GM08714 (cell line): Measurements from ENCODE around the gene LBR.

Experiments
- H3K4me3 ChIP-seq: fragments of 200-500 bp; sonication (Bioruptor generic); 2 replicates; pipeline ENCODE4 v1.5.1; 2014; ENCODE audit warnings: mild to moderate bottlenecking, low read length, inconsistent platforms
- ZNF274 ChIP-seq: IDR thresholded peaks from 2 replicates; pipeline ENCODE4 v1.6.1; 2012; ENCODE audit warnings: mild to moderate bottlenecking, low read depth, low read length

The LBR gene

GRCh38 chr1:225454733-225455132 lies 26.9 kb upstream of the LBR start:
- no peak for TF ChIP-seq ZNF274
- H3K4me3 ChIP-seq = no peak overlapping the region

GRCh38 chr1:225453797-225454648 lies 26.2 kb upstream of the LBR start:
- no peak for TF ChIP-seq ZNF274

GRCh38 chr1:225451840-225452515 lies 24.1 kb upstream of the LBR start:
- H3K4me3 ChIP-seq = no peak overlapping the region

More at GRCh38 chr1:225453797-225454648, 26.2 kb upstream of the LBR start:
- no peak overlapping the region for H3K4me3 ChIP-seq

GRCh38 chr1:225451340-225451739 lies 23.5 kb upstream of the LBR start:
- TF ChIP-seq ZNF274 = no peak
- H3K4me3 ChIP-seq = no peak overlapping the region

More at GRCh38 chr1:225451840-225452515, 24.1 kb upstream of the LBR start:
- TF ChIP-seq ZNF274 = no peak

GRCh38 chr1:225450491-225451191 lies 22.8 kb upstream of the LBR start:
- H3K4me3 ChIP-seq = no peak overlapping the region
- TF ChIP-seq ZNF274 = no peak

- H3K4me3 ChIP-seq = no peak overlapping the region
- TF ChIP-seq ZNF274 = no peak
These were observed 21.9 kb upstream of the LBR start for GRCh38 chr1:225449774-225450173.

- no peak overlapping the region for H3K4me3 ChIP-seq
- no peak for TF ChIP-seq ZNF274
These were observed 21.4 kb upstream of the LBR start for GRCh38 chr1:225449261-225449660.

GRCh38 chr1:225448146-225448805 lies 20.4 kb upstream of the LBR start:
- H3K4me3 ChIP-seq = no peak overlapping the region
- no peak for TF ChIP-seq ZNF274

- TF ChIP-seq ZNF274 = no peak
- no peak overlapping the region for H3K4me3 ChIP-seq
These were observed 19.8 kb upstream of the LBR start for GRCh38 chr1:225447650-225448089.

GRCh38 chr1:225446981-225447615 lies 19.3 kb upstream of the LBR start:
- H3K4me3 ChIP-seq = no peak overlapping the region
- no peak for TF ChIP-seq ZNF274

- H3K4me3 ChIP-seq = no peak overlapping the region
- no peak for TF ChIP-seq ZNF274
These were observed 18.7 kb upstream of the LBR start for GRCh38 chr1:225446595-225446960.

- no peak overlapping the region; the same call in 1 of the 2 replicates for H3K4me3 ChIP-seq
These were observed 18.1 kb upstream of the LBR start for GRCh38 chr1:225445639-225446594.

More at GRCh38 chr1:225445639-225446594, 18.1 kb upstream of the LBR start:
- TF ChIP-seq ZNF274 = no peak
